GM19240 (cell line): ENCODE results near the gene GDF10.
A peak's percentile ranks its signal among the peaks of the same experiment; 100 is the strongest.

ENCODE experiments used
- DNase-seq: peaks from one replicate; pipeline ENCODE4 v3.0.0; 2011; ENCODE audit warnings: low spot score; ENCODE audit not compliant: insufficient read length

GDF10 gene

GRCh38 chr10:47294057-47294456 lies 5.9 kb upstream of the GDF10 start:
- no peak for DNase-seq

GRCh38 chr10:47294501-47294900 lies 5.5 kb upstream of the GDF10 start:
- DNase-seq = no peak

- DNase-seq = no peak
Measured at GRCh38 chr10:47295411-47295810, 4.6 kb upstream of the GDF10 start.

- DNase-seq = no peak
Measured at GRCh38 chr10:47296156-47296894, 3.7 kb upstream of the GDF10 start.

- no peak for DNase-seq
Measured at GRCh38 chr10:47296941-47297340, 3.1 kb upstream of the GDF10 start.

GRCh38 chr10:47297866-47298540 lies 2.0 kb upstream of the GDF10 start:
- DNase-seq = no peak

- DNase-seq = no peak
Measured at GRCh38 chr10:47298715-47299114, 1.3 kb upstream of the GDF10 start.

GRCh38 chr10:47300429-47300931 lies 483 bp downstream of the GDF10 start:
- DNase-seq = no peak

- no peak for DNase-seq
Measured at GRCh38 chr10:47301833-47302232, 1.8 kb downstream of the GDF10 start.

GRCh38 chr10:47303105-47303504 lies 3.1 kb downstream of the GDF10 start:
- no peak for DNase-seq

- no peak for DNase-seq
Measured at GRCh38 chr10:47303866-47304265, 3.9 kb downstream of the GDF10 start.

GRCh38 chr10:47305566-47305965 lies 5.6 kb downstream of the GDF10 start:
- no peak for DNase-seq

- DNase-seq = no peak
Measured at GRCh38 chr10:47306387-47307210, 6.6 kb downstream of the GDF10 start.

- DNase-seq = no peak
Measured at GRCh38 chr10:47307381-47307780, 7.4 kb downstream of the GDF10 start.

GRCh38 chr10:47308775-47309174 lies 8.8 kb downstream of the GDF10 start:
- DNase-seq = no peak

- no peak for DNase-seq
Measured at GRCh38 chr10:47309408-47310089, 9.6 kb downstream of the GDF10 start.

GRCh38 chr10:47310090-47310505 lies 10.1 kb downstream of the GDF10 start:
- DNase-seq = no peak

GRCh38 chr10:47311193-47311931 lies 11.4 kb downstream of the GDF10 start:
- no peak for DNase-seq

- peak; percentile 76 for DNase-seq
Measured at GRCh38 chr10:47311932-47312662, 12.1 kb downstream of the GDF10 start.

GRCh38 chr10:47312663-47312995 lies 12.6 kb downstream of the GDF10 start:
- DNase-seq = no peak
